Measurements from ENCODE around the gene COL28A1. TPM values are rescaled to one million over a fixed set of nuclear protein-coding genes. Genes with fewer than 3 reads are reported as not detected.
"Not testable (repeated sequence)": the region's sequence is repeated elsewhere in the genome, so short reads cannot be mapped to it uniquely, and the experiment has no call there.

Gene COL28A1
- total RNA-seq, 1 experiment from 2014 or later = not detected

DNA sequence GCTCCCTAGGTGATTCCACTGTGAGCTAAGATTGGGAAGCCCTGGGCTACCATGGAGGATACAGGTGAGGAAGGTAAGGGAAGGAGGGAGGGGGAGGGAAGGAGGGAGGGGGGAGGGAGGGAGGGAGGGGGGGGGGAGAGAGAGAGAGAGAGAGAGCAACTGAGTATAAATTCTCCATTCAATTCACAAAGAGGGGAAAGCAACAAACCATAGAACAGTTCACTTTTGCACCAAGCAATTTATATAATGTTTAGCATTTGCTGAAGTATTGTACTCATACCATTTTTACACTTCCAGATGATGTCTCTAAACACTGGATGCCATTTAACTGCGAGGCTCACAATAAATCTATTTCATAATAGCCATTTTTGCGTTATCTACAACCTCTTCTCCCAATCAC is 118.3 kb downstream of the COL28A1 start:
- DNase-seq (ENCODE audit: low spot score) = no peak

DNA sequence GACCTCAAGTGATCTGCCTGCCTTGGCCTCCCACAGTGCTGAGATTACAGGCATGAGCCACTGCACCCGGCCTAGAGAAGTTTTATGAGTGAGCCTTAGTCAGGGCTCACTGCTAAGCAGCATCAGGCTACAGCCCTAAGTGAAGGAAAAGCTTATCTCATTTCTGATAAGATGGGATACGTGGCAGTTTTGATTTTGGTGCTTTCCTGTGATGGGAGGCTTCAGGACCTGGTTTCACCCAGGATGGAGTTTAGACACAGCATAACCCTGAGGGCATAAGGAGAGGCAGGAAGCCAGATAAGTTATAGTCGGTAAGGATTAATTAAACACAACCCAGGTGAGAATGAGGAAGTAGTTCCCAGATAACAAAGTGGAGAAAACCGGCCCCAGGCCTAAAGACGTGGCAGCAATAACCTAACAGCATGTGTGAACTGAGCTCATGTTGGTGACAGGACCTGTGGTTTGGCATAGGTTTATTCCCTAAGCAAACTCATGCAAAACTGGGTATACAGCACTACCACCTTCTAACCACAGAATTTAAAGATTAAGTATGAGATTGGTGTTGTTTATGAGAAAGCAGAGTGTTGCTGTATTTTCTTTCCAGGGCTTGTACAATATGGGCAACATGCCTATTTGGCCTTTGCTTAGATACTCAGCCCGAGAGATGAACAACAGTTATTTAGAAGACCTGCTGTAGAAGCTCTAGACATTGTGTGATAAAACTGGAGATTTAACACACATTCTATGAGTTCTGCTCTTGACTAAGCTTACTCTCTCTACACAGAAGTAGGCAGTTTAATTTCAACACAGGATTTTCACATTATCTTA is 119.4 kb downstream of the COL28A1 start:
- peak; percentile 64 for DNase-seq (ENCODE audit: low spot score)

DNA sequence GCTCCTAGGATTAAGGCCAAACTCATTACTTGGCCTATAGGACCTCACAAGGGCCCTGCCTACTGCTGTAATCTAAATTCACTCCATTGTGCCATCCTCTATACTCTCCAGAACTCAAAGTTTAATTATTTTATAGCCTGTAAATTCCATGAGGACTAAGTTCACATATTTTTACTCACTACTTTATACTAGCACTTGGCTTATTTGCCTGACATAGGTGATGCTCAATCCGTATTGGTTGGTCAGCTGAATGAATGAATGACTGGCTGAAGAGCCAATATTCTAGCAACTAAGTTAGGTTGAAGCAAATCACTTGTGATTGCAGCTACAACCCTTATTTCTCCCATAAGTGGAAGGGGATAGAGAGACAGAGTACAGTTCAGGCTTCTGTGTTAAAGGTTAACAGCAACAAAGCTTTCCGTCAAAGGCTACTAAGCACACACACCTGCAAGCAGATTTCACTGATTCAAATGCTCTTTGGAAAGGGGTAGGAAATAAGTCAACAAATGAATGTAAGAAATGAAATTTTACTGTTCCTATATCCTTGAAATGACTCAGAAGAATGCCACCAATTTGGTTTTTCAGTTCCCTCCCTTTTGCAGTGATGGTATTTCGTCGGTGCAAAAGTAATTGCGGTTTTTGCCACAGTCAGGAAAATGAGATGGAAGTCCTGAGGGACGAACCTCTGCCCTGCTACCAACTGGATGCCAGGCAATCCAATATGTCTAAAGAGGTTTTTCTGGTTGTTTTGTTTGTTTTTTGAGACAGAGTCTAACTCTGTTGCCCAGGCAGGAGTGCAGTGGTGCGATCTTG is 120.7 kb downstream of the COL28A1 start:
- DNase-seq (ENCODE audit: low spot score) = no peak

DNA sequence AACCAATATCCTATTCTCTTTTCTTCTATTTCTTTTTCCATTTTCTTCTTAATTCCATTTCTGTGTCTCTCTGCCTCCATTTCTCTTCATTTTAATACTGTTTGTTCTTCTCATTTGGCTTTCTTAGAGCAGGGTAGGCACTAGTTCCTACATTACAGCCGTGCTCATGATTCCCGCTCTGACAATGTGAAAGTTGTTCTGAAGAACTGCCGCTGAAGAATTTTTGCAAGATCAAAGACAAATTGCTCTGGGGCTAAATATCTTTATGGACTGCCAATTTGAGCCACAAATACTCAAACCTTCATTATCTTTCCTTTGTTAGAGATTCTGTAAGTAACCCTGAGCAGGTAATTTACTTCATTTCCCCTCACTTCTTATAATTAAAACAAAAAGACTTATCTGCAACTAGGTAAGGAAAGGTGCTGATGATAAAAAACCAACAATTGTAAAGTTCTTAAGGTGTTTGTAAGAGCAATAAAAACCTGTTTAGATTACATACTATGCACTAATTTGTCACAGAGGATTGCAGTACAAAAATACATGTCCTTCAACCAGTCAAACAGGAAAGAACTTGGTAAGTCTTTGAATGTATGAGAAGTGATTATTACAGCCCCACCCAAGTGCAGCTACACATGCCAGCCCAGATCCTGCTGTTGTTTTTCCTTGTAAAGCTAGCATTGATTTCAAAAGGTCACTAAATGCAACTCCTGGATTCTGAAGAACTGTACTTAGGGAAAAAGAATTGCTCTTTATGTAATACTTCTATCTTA is 127.5 kb downstream of the COL28A1 start:
- no peak for DNase-seq (ENCODE audit: low spot score)

DNA sequence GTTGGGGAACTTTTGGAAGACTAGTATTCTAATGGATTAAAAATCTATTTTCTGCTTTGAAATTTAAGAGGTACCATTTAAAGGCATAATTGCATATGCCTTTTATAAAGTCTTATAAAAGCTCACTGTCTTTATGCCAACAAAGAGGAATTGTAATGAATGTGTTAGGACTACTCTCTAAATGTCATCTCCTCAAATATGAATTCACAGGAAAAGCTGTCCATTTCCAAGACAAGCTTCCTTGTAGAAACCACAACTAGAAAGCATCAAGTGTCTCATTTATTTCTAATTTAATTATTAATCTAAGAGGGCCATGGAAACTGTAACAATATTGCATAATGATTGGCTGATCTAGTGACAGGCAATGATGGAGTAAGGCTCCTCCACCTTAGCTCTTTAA is 130.2 kb downstream of the COL28A1 start:
- DNase-seq (ENCODE audit: low spot score) = no peak

DNA sequence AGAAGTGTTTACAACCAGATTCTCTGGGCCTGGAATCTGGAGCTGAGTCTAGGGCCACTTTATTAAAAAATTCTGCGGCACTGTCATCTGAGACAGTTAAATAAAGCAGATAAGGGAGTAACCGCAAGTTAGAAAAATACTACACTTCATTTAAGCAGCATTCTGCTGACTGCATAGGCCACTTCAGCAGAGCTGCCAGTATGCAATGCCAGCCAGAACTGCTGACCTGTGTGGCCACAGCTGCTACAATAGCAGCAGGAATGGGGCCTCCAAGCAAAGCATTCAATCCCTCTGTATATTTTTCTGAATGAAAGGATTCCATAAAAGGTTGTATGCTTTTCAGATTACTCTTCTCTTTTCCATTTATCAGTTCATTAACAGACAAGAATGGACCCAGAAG is 136.0 kb downstream of the COL28A1 start:
- no peak for DNase-seq (ENCODE audit: low spot score)

DNA sequence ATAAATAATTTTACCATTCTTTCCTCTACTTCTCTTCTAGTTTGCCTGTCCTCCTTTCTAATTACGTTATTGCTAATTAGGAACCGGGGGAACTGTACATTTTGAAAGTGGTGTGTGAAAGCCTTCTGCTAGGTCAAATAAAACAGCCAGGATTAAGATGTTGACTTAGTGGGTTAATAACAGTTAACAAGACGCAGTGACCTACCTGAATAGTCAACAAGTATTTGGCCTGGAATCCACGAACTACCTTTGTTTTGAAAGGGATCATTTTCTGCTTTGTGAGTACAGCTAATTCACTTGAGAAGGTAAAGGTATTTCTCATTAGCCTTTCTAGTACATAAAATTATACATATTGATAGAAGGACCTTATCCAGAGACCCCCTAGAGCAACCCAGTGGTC is 139.9 kb downstream of the COL28A1 start:
- no peak for DNase-seq (ENCODE audit: low spot score)

DNA sequence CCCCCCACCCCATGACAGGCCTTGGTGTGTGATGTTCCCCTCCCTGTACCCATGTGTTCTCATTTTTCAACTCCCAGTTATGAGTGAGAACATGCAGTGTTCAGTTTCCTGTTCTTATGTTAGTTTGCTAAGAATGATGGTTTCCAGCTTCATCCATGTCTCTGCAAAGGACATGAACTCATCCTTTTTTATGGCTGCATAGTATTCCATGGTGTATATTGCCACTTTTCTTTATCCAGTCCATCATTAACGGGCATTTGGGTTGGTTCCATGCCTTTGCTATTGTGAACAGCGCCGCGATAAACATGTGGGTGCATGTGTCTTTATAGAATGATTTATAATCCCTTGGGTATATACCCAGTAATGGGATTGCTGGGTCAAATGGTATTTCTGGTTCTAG is 147.5 kb downstream of the COL28A1 start:
- not testable (repeated sequence) for DNase-seq (ENCODE audit: low spot score)

DNA sequence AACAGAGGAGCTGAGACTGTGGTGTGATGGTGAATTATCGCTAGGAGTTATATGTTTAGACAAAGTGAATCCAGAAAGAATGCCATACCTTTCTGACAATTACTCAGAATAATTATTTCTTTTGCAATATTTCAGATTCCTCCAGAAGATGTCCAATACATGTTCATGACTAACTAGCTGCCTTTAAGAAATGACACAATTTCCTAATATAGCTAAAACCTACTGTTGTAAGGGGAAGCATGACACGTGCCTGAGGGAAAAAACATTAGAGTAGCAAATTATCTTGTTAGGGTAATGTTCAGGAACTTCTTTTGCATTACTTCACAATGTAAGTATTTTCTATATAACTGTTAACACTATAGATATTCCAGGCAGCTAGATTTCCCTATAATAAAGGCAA is 150.3 kb downstream of the COL28A1 start:
- no peak for DNase-seq (ENCODE audit: low spot score)

DNA sequence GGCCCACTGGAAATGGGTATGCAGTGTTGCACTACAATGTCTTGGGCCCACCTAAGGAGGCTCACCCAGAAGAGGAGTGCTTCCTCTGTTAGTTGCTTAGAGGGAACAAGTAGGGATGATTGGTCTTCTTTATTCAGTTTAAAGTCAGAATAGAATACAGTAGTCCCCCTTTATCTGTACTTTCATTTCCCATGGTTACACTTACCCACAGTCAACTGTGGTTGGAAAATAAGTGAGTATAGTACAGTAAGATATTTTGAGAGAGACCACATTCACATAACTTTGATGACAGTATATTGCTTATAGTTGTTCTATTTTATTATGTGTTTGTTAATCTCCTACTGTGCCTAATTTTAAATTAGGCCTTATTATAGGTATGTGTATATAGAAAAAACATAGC is 151.4 kb downstream of the COL28A1 start:
- DNase-seq (ENCODE audit: low spot score) = no peak

DNA sequence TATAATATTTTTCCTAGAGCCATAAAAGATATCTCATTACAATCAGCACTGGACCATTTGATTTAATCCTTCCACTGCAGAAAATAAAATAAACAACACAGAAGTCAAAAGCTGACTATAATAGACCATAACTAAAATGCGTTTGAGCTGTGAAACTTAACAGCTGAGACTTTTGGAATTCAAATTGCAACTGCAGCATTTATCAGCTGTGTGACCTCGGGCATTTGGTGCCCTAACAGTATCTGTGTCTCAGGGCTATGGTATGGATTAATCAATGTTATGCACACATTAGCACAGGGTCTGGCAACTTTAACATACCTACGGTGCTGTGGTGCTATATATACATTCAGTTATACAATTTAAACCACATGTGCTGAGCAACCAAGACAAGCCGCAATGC is 160.1 kb downstream of the COL28A1 start:
- no peak for DNase-seq (ENCODE audit: low spot score)

DNA sequence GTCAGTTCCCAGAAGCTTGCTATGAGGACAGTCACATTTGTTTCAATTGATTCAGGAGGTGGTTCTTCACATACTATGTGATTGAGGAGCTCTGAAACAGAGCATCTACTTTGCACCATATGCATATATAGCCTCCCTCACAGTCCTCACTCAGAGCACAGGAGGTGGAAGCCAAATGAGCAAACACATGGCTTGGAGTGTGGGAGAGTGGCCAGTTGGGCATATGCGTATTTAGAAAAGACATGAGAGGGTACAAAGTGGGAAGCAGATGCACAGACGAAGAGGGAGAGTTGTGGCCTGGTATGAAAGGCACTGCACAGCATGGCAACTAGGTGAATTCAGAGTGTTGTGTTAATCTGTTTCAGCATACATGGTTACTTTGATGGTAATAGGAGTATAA is 165.6 kb downstream of the COL28A1 start:
- no peak for DNase-seq (ENCODE audit: low spot score)

DNA sequence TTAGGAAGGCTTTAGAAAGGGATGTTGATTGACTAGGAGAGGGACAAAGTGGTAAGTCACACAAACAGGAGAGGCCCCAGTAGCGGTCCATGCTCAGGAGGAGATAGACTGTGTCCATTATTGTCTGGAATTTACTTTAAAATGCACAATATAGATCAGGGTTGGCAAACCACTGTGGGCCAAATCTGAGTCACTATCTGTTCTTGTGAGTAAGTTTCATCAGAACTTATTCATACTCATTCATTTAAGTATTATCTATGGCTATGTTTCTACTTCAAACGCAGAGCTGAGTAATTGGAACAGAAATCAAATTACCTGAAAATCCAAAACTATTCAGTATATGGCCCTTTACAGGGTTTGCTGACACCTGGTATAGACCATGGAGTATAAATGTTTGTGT is 166.5 kb downstream of the COL28A1 start:
- no peak for DNase-seq (ENCODE audit: low spot score)

DNA sequence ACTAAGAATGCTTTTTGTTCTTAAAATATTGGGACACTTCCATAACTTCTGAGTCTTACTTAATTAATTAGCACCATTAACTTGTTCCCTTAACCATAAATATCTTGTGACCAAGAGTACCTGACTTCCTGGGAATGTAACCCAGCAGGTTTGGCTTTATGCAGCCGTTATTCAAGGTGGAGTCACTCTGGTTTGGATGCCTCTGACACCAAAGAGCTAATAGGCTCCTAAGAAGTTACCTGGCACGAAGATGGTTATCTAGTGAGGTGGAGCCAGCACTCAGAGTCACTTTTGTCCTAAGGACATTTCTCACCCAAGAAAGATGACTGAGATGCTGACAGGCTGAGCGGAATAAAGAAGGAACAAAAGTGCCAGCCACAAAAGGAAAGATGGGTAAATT is 181.0 kb downstream of the COL28A1 start:
- DNase-seq (ENCODE audit: low spot score) = no peak

DNA sequence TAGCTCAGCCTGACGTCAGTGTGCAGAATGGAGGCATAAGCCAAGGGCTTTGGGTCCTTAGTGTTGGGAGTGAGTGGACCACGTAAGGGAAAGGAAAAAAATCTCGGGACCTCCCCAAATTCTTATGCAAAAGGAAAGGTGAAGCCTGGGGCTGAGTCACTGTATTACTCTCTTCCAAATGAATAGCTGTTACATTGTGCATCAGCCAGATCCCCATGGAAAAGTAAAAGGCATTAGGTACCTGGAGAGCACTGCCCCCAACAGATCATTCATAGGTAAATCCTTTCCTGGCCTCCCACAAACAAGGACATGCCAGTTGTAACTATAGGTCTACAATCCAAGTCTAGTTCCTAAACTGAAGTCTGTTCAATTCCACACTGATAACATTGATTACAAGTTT is 182.8 kb downstream of the COL28A1 start:
- DNase-seq (ENCODE audit: low spot score) = no peak

DNA sequence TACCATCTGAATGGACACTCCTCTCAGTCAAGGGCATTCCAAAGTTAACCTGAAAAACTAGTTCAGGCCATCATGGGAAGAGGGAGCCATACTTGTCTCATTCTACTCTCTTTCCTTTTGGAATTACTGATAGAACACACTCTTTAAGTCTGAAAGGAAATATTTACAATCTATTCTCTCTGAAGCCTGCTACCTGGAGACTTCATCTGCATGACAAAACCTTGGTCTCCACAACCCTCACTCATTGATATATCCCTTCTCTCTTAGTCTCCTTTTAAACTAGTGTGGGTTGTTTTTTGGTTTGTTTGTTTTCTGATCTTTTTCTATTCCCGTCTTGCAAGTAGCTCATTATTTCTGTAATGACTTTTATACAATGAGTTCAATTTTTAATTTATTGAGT is 183.8 kb downstream of the COL28A1 start:
- DNase-seq (ENCODE audit: low spot score) = no peak

DNA sequence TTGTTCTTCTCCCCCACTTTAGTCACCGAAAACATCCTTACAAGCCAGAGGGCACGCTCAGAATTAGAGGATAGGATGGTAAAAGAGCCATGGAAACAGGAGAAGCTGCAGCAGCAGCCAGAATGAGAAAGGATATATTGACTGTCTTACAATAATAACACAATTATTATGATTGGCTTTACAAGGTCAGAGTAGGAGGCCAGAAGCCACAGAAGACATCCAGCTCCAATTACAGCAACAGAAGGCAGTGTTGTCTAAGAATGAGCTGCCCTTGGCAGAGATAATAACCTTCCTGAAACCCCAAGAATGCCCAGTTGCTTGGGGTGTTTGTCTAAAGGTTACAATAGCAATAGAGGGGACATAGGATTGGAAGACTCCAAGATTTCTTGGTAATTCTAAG is 184.5 kb downstream of the COL28A1 start:
- DNase-seq (ENCODE audit: low spot score) = no peak

DNA sequence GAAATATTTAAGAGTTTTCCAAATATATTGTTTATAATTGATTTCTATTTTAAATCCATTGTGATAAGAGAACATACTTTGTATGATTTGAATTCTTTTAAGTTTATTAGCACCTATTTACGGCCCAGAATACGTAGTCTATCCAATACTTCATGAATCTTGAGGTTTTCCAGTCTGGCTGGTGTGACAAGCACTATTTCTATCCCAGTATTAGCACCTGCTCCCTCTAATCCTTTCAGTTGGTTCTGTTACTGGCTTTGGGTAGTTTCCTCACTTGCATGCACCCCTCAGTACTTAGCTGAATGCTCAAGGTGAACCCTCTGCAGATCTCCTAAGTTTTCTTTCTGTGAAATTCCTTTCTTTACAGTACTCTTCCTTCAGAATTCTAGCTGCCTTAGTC is 186.5 kb downstream of the COL28A1 start:
- DNase-seq (ENCODE audit: low spot score) = no peak

DNA sequence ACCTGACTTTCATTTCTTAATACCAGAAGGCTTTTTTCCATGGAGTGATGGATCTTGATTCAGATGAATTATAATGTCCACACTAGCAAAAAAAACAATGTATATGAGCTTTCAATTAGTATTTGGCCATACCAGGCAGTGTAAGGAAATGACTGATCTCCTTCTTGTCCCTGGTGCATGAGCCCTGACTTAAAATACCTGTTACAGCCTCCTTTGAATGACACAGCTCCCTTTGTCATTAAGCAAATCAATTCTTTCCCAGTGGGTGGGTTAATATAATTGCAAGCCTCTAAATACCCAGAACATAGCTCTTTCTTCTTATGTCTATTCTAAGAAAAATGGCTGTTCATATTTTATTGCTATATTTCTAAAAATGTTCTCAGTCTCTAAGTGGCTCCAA is 188.6 kb downstream of the COL28A1 start:
- DNase-seq (ENCODE audit: low spot score) = no peak

DNA sequence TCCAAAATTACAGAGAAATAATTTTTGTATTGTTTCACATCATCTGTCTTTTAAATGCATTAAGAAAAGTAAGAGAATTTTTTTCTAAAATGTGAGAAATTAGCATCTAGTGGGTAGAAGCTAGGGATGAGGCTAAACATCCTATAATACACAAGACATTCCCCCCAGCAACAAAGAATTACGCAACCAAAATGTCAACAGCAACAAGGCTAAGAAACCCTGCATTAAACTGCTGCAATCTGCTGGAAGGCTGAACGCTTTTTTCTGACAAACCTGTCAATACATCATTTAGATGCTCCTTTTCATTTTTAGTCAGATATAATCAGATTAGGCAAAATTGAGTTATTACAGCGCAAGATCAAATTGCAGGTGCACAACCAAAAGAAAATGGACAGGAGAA is 191.1 kb downstream of the COL28A1 start:
- DNase-seq (ENCODE audit: low spot score) = no peak

DNA sequence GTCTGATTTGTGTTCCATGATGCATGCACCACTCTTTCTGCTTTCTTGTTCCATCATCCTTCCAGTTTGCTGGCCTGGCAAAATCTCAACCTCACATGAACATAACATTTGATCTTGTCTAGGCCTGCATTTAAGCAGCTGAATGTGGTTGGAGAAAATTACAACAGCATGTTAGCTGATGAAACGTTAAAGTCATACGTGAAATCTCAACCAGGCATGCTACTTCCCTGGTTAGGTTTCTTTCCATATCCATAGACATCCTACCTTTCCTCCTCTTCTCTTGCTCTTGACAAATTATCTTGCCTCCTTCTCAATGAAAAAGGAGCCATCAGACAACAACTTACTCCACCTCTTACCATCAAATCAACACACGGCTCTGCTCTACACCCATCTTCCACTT is 199.8 kb downstream of the COL28A1 start:
- DNase-seq (ENCODE audit: low spot score) = no peak

DNA sequence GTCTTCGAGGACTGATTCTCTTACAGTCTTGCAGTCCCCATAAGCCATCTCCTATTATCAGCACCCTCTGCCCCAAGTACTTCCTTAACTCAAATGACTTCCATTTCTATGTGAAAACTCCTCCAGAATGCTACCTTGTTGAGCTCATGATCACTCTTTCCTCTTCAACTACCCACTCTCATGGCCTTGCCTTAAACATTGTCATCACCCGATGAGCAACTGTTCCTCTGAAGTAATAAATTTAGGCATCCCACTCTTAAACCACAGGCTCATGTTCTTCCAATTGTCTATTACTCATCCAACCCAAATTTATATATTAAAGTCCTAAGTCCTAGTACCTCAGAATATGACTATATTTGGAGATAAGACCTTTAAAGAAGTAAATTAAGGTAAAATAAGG is 200.5 kb downstream of the COL28A1 start:
- DNase-seq (ENCODE audit: low spot score) = no peak

DNA sequence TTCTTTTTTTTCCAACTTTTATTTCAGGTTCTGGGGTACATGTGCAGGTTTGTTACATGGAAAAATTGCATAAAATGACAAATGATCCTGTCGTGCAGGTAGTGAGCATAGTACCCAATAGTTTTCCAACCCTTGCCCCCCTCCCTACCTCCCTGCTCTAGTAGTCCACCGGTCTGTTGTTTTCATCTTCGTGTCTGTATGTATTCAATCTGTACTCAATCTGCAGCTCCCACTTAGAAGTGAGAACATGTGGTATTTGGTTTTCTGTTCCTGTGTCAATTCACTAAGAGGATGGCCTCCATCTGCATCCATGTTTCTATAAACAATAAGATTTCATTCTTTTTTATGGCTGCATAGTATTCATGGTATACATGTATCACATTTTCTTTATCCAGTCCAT is 202.1 kb downstream of the COL28A1 start:
- DNase-seq (ENCODE audit: low spot score) = no peak

Data from A172 (cell line).